GM19023 (cell line): ENCODE measurements around the gene SLC25A4.
"Not testable (repeated sequence)": the region's sequence is repeated elsewhere in the genome, so short reads cannot be mapped to it uniquely, and the experiment has no call there.

Experiments used
- ATAC-seq: cut with Tn5 transposase; IDR thresholded peaks from one replicate; pipeline ENCODE4 v1.9.1; 2021; ENCODE audit warnings: mild to moderate bottlenecking, moderate library complexity; ENCODE audit not compliant: unreplicated experiment

The SLC25A4 gene

GRCh38 chr4:185171373-185172071 is 28.5 kb downstream of the SLC25A4 start:
- peak; percentile 63 for ATAC-seq

- ATAC-seq = no peak
Observed at GRCh38 chr4:185179488-185179887, 36.4 kb downstream of the SLC25A4 start.

DNA sequence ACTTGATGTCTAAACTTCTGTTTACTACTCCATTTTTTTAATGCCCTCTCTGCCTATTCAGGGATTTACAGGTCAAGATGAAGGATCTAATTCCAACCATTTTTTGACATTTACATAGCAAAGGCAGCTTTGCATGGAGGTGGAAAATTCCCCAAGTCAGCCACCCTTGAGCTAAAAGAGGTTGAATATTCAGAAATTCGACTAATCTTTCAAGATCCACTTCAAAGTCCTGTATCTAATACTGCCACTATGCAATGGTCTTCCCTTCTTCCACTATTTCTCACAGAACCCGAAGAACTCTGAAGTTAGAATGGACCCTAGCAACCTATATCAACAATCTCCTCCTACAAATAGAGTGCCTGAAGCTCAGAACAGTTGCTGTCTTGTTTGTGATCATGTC is 39.2 kb downstream of the SLC25A4 start:
- ATAC-seq = no peak

DNA sequence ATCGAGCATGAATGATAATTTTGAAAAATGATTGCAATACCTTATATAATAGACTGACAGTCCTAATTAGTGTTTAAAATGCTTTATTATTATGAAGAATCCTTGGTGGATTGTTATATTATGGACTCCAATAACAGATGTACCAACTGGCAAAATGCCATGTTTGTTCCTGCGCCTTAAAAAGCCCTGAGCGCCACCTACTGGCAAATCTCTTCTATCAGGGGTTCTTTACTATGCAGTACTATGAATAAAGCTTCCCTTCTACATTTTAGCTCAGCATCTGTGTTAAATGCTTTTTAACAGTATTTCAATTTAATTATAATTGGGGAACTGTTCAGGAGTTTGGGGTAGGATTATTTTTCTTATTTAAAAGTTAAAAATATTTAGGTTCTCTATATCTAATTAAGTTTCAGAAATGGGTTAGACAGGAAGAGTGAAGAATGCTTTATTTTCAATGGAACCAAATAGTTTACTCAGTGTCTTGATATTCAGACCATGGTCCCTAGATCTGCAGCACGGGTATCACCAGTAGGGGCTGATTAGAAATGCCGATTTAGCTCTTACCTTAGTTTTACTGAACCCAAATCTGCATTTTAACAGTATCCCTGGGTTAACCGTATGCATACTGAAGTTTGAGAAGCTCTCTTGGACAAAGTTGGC is 40.7 kb downstream of the SLC25A4 start:
- no peak for ATAC-seq

DNA sequence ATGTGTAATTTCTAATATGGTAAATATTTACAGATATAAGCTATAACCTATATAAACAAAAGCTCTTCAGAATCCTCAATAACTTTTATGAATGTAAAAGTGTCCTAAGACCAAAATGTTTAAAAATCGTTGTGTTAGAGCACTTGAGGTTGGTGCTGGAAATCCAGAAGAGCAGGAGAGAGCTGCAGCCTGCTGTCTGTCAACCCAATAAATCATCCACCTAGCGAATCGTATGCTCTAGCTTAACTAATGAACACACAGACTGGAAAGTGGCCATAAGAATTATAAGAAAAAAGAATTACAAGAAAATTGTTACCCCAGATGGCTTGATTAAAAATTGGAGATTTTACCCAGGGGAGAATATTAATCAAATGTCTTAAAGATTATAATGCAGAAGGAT is 43.7 kb downstream of the SLC25A4 start:
- ATAC-seq = no peak

- ATAC-seq = no peak
Observed at GRCh38 chr4:185189606-185190305, 46.7 kb downstream of the SLC25A4 start.

GRCh38 chr4:185190306-185190856 is 47.3 kb downstream of the SLC25A4 start:
- ATAC-seq = no peak

GRCh38 chr4:185192059-185192458 is 49.0 kb downstream of the SLC25A4 start:
- ATAC-seq = peak; percentile 77

DNA sequence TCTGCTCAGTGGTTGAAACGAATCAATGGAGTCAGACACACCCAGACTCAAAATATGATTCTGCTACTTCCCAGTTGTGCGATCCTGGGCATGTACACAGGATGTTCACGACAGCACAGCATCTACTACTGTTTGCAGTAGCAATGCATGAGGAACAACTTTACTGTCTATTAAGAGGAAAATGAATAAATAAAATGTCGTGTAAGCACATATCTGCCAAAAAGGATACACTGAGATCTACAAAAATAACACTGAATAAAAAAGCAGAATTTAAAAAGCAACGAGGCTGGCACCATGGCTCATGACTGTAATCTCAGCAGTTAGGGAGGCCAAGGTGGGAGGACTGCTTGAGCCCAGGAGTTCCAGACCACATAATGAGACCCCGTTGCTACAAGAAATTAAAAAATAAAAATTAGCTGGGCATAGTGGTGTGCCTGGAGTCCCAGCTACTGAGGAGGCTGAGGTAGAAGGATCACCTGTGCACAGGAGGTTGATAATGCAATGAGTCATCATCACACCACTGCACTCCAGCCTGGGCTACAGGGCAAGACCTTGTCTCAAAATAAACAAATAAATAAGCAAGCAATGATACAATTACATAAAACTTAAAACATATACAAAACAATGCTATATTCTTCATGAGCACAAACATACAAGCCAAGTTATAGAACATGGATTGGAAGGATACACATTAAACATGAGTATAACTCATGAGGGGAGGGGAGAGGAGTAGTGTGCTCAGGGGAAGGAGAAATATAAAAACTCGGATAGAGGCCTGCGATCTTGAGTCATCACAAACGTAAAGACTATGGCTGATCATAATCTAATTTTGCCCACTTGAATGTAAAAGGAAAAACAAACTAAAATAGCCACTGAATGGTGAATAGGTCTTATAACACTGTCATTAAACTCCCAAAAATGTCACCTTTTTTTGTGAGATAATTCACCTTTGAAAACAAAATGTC is 52.1 kb downstream of the SLC25A4 start:
- ATAC-seq = no peak

DNA sequence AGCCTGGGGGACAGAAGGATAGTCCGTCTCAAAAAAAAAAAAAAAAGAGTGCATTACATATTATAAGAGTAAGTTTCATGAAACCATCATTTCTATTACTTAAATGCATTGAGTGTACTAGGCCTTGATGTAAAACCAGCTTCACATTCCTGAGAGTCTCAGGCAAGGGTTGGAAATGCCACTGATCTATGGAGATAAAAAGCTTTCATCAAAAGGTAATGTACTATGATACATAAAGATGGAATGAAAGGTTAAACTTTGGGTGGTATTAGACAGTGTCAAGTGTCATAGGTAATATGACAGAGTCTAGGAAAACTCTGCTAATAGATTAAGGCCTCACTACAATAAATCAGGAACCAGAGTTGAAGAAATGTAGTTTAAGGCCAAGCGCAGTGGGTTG is 53.4 kb downstream of the SLC25A4 start:
- no peak for ATAC-seq

DNA sequence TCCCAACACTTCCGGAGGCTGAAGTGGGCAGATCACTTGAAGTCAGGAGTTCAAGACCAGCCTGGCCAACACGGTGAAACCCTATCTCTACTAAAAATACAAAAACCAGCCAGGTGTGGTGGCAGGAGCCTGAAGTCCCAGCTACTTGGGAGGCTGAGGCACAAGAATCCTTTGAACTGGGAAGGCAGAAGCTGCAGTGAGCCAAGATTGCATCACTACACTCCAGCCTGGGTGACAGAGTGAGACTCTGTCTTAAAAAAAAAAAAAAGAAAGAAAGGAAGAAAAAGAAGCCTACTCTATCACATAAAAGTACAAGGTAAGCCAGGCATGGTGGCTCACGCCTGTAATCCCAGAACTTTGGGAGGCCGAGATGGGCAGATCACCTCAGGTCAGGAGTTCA is 55.1 kb downstream of the SLC25A4 start:
- ATAC-seq = not testable (repeated sequence)
